Activated CD4-positive, alpha-beta T cell treated with anti-CD3 and anti-CD28 coated beads for 24 hours (primary cell): ENCODE measurements around the gene CEMIP.
A peak's percentile ranks its signal among the peaks of the same experiment; 100 is the strongest.

Experiments used
- DNase-seq, 2 donors: peaks; one replicate each; pipeline ENCODE4 v3.0.0-alpha.2; 2020; ENCODE audit warnings: low read depth in 2 of 2

The CEMIP gene

GRCh38 chr15:80778964-80779657 lies at the start of gene CEMIP:
Gene CEMIP (plus strand): TSS chr15:80779370. CDS start chr15:80873880, 94,510 bp downstream.
- DNase-seq, result peak; percentile 26 to 49

GRCh38 chr15:80730387-80730786 lies 48.8 kb upstream of the CEMIP start:
- DNase-seq, result no peak

- no peak for DNase-seq
These were observed 48.2 kb upstream of the CEMIP start for GRCh38 chr15:80730926-80731325.

DNA sequence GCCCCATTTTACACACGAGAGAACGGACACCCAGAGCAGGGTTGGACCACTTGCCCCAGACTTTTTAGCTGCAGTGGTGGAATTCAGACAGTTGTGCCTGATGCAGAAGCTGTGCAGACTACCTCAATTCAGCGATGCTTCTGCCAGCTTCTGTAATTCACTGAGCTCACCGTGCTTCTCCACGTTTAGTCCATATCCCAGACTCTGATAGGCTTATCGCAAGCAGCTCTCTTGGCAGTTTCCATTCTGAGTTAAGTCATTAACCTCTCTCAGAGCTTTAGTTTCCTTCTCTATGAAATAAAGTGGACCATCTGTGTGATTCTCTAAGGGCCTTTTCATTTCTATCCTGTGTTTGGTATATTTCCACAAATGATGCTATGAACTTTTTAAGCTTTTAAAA lies 47.0 kb upstream of the CEMIP start:
- DNase-seq, result no peak

DNA sequence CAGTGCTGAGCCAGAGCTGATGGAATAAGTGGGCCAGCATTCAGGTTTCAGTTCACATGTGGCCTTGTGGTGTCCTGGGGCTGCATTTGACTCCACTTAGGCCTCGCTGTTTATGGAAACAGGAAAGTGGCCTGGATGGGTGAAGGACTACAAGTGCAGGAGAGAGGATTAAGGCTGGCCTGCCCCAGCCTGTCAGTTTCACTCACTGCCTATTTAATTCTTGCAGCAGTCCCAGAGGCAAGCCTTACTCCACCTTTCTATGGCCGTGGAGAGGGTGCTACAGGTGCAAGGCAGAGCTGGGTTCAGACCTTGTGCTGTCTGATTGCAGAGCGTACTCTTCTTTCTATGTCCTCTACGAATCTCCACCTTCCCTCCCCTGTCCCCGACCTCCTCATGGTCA lies 46.4 kb upstream of the CEMIP start:
- DNase-seq, result no peak

DNA sequence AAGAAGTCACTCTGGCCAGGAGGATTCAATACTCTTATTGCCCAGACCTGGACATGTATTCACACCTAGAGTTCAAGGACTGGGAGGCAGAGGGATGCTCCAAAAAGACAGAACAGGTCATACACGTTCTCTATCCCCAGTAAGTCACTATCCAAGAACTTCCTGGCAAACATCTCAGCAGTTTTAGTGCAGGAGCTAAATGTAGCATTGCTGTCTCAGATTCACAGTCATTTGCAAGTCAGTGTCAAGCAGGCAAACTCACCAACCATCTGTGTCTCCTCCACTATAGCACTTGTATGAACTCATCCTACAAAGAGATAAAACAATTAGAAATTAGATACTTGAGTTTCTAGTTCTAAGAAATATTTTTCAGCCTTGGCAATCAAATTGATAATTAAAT lies 45.7 kb upstream of the CEMIP start:
- DNase-seq, result no peak

DNA sequence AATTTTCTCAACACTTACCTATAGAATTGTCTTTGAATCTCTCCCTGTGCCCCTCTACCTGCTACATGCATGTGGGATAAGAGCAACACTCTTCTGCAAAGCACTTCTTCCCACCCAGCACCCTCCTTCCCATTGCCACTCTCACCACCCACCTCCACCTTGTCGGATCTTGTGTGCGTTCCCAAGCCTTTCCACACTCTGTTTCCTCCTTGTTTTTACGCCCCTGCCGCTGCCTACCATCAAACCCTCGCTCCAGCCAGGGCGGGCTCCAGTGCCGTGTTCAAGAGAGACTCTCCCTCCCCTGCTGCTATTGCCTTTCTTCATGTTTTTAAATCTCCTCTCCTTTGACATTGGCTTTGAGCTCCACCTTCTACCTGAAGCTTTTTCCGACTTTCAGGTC lies 43.8 kb upstream of the CEMIP start:
- no peak for DNase-seq

DNA sequence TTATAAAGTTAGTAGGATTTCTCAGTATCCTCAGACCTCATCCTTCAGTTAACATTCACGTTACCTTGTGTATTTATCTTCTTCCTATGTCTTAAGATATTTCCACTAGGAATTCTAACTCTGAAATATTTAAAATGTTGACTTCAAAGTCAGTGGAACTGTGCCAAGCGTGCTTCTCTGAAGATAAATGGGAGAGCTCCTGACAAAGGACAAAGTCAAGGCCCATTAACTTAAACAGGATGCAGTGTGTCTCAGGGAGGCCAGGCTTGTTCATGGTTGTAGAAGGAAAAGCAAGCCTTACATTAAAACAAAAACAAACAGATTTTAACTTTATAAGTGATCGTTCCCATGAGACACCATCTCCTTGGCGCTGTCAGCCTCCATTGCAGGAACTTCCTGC lies 42.6 kb upstream of the CEMIP start:
- no peak for DNase-seq

DNA sequence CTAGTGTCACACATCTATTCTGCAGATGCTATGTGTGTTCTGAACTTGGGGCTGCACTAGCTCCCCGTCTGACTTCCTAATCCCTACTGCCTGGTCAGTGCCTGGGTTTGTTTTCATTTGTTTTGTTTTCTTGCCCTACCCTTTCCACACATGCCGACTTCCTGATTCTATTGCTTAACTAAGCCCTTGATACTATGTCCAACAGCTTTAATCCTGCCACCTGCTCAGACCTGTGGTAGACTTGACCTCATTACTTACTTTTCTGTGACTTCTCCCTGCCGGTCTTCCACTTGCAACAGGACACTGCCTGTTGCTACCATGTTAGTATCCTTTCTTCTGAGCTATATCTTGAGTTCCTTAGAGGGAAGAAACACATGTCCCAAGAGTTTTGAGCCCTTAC lies 39.3 kb upstream of the CEMIP start:
- no peak for DNase-seq

DNA sequence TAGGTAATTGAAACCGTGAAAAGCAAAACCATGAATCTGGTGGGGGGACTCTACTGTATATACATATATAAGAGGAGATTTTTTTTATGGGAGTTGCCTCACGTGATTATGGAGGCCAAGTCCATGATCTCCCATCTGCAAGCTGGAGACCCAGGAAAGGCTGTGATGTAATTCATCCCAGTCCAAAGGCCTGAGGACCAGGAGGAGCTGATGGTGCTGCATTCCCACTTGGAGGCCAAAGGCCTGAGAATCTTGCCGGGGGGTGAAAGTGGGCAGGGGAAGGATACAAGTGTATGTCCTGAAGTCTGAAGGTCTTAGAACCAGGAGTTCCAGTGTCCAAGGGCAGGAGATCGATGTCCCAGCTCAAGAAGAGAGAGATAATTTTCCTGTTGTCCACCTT lies 37.1 kb upstream of the CEMIP start:
- no peak for DNase-seq

DNA sequence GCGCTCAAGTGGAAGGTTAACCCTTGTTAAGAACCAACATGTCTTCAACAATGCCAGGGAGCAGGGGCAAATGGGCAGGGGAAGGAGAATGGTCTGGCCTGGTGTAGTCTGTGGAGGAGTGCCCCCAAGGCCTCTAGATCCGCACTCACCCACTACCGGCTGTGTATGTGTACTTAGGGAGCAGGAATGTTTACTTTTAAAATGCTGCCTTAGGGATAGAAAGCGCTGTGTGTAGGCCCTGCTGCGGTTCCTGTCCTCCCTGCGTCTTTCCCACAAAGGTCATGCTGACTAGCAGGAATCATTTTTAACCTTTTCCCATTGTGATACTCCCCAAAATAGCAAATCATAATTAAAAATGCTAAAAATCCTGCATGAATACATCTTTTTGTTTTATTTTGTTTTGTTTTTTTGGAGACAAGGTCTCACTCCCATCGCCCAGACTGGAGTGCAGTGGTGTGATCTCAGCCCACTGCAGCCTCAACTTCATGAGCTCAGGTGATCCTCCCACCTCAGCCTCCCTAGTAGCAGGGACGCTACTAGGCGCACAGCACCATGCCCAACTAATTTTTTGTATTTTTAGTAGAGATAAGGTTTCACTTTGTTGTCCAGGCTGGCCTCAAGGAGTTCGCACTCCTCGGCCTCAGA lies 35.9 kb upstream of the CEMIP start:
- no peak for DNase-seq

GRCh38 chr15:80744415-80744814 lies 34.8 kb upstream of the CEMIP start:
- DNase-seq, result no peak

DNA sequence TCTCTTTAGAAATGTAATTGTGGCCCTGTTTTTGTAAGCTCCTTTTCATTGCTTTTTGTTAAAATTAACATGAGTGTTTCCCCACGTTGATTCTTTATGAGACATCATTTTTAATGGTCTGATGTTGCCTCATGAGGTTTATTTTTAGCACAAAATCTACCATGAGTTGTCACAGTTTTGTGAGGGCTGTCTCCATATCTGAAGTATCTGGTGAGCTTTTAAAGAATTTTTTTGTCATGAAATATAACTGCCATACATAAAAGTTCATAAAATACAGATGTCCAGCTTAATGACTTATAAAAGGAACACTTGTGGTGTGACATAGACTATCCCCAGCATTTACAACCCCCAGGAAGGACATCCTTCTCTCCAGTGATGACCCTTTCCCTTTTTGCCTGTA lies 34.3 kb upstream of the CEMIP start:
- no peak for DNase-seq

DNA sequence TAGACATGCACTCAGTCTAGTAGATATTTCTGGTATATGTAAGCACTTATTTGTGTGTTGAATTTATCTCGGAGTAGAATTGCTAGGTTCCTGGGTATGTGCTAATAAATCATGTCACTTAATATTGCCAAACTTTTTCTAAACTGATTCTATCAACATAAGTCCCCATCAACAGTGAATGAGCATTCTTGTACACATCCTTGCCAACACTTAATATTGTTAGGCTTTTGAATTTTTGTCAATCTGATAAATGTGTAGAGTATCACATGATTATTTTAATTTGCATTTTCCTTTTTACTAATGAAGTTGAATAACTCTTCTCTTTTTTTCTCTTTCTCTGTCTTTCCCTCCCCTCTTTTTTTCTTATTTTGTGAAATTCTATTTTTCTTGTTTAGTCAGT lies 33.3 kb upstream of the CEMIP start:
- no peak for DNase-seq

- DNase-seq, result no peak
These were observed 31.7 kb upstream of the CEMIP start for GRCh38 chr15:80747317-80748053.

DNA sequence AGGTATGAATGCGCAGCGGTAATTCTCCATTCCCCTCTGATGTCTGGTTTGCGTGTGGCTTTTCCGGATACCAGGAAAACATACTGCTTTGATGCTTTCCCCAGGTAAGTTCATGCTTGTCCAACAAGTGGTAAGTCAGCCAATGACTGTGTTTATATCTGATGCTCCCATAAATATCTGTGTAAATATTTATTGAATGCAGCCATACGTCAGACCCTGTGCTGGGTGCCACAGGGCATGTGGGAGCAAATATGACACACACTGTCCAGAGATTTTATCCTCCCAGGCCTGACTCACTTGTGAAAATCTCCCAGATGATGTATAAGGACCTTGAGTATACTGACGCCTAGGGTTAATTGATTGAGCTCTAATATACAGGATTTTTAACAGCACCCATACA lies 29.6 kb upstream of the CEMIP start:
- DNase-seq, result no peak

- no peak for DNase-seq
These were observed 28.6 kb upstream of the CEMIP start for GRCh38 chr15:80750575-80750974.

- DNase-seq, result no peak
These were observed 27.0 kb upstream of the CEMIP start for GRCh38 chr15:80752204-80752603.

- DNase-seq, result no peak
These were observed 26.0 kb upstream of the CEMIP start for GRCh38 chr15:80753161-80753560.

- DNase-seq, result no peak
These were observed 25.2 kb upstream of the CEMIP start for GRCh38 chr15:80754014-80754413.

DNA sequence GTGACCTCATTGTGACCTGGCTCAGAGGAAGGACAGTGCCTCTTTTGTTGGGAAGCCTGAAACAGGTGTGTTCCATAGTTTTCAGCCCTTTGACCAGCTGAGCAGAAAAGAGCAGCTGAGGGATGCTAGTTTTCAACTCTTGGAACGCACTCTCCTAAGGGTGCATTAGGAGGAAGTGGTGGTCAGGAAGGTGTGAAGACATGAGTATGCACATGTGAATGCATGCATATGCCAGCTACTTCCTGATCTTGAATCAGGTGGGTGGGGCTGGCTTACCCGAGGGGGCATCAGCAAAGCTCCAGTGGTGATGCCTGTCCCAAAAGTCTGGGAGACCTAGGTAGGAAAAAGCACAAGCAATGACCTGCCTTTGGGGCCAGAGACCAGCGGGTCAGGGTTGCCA lies 23.3 kb upstream of the CEMIP start:
- DNase-seq, result no peak

- no peak for DNase-seq
These were observed 20.9 kb upstream of the CEMIP start for GRCh38 chr15:80758130-80758745.

- DNase-seq, result no peak
These were observed 18.2 kb upstream of the CEMIP start for GRCh38 chr15:80760960-80761359.
